22Rv1 (cell line): ENCODE data around the gene GRIA4.

ENCODE experiments used
- H3K27ac ChIP-seq: fragments of 450-650 bp; 2 replicates; pipeline ENCODE4 v1.5.1; 2017
- ZFX ChIP-seq: fragments of 450-650 bp; IDR thresholded peaks from 2 replicates; pipeline ENCODE4 v1.6.1; 2017; ENCODE audit warnings: antibody characterized with exemption, borderline replicate concordance
- TF ChIP-seq, protein P1 (sequence below): fragments of 450-650 bp; IDR thresholded peaks from 2 replicates; pipeline ENCODE4 v1.5.1; 2017; ENCODE audit warnings: mild to moderate bottlenecking

The GRIA4 gene

DNA sequence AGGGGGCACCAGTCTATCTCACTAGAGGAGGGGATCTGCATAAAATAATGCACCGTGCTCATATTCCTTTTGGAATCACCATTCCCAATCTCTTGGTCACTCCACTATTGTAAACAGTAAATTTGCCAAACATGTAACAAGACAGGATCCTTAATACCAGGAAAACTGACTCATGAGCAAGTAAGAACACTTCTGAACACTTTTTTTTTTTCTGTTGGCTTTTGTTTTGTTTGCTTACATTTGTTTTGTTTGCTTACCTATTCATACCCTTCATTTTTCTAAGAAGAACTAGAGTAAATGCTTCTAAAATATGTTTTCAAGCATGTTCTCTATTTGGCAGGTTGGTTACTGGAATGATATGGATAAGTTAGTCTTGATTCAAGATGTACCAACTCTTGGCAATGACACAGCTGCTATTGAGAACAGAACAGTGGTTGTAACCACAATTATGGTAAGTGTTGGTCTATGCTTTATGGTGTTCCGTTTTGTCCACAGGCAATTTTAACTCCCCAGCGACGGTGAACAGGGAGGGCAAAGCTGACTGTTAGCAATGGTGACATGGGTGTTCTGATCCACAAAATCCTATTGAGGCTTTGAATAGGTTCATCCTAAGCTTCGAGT is 300.3 kb downstream of the GRIA4 start:
- H3K27ac ChIP-seq = peak overlapping the region; percentile 26
- TF ChIP-seq, protein P1, sequence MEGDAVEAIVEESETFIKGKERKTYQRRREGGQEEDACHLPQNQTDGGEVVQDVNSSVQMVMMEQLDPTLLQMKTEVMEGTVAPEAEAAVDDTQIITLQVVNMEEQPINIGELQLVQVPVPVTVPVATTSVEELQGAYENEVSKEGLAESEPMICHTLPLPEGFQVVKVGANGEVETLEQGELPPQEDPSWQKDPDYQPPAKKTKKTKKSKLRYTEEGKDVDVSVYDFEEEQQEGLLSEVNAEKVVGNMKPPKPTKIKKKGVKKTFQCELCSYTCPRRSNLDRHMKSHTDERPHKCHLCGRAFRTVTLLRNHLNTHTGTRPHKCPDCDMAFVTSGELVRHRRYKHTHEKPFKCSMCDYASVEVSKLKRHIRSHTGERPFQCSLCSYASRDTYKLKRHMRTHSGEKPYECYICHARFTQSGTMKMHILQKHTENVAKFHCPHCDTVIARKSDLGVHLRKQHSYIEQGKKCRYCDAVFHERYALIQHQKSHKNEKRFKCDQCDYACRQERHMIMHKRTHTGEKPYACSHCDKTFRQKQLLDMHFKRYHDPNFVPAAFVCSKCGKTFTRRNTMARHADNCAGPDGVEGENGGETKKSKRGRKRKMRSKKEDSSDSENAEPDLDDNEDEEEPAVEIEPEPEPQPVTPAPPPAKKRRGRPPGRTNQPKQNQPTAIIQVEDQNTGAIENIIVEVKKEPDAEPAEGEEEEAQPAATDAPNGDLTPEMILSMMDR = no peak
- TF ChIP-seq ZFX = no peak

- TF ChIP-seq, protein P1 = no peak
- no peak for TF ChIP-seq ZFX
- no peak overlapping the region for H3K27ac ChIP-seq
Observed at GRCh38 chr11:105911454-105911853, 301.6 kb downstream of the GRIA4 start.

DNA sequence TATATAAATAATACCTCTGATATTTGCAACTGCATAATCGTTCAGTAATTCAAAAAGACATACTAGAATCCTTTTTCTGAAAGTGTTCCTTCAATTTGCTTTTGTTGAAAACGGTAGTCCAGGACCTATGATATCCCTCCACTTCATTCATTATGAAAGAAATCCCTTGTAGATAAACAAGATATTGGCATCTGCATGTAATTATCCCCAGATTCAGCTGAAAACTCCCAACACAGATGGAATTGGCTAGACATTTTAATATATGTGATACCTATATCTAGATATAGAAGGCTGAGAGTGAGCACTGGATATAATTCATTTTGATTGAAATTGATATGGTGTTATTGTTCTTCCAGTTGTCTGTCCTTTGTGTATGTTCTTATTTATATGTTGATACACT is 302.8 kb downstream of the GRIA4 start:
- TF ChIP-seq, protein P1 = no peak
- TF ChIP-seq ZFX = no peak

DNA sequence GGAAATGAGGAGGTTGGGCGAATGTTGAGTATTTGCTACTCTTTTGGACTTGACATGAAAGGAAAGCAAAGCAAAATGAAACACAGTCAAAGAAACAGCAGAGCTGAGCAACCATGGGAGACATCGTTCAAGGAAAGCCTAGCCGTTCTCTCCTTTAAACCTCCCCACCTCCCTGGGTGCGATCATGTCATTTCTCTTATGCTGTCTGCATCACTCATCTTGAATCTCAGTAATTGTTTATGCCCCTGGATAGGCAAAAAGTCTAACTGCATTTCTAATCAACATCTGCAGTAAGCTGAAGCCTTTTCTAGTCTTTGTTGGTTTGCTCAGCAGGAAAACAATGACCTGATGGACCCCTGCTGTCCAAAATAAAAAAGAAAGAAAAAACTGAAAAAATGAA is 305.1 kb downstream of the GRIA4 start:
- no peak overlapping the region for H3K27ac ChIP-seq
- TF ChIP-seq, protein P1 = no peak
- TF ChIP-seq ZFX = no peak

More for the DNA sequence above, 302.8 kb downstream of the GRIA4 start:
- H3K27ac ChIP-seq = no peak overlapping the region

DNA sequence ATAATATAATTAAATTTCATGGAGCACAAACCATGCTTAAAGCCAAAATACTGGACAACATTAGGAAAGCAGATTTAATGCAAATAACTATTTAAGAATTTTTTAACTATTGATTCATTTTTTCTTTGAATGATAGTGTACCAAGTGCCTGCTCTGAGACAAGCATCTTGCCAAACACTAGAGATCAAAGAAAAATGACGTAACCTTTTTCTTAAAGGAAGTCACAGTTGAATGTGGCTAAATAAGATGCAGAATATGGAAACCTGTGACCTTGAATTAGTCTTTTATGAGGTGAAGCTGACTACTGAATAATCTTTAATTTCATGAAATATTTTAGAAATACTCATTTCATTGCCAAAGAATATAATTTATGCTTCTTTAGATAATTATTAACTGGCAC is 308.2 kb downstream of the GRIA4 start:
- TF ChIP-seq ZFX = no peak
- TF ChIP-seq, protein P1 = no peak
- no peak overlapping the region for H3K27ac ChIP-seq

- TF ChIP-seq, protein P1 = no peak
- TF ChIP-seq ZFX = no peak
- no peak overlapping the region for H3K27ac ChIP-seq
Observed at GRCh38 chr11:105918600-105918999, 308.7 kb downstream of the GRIA4 start.

GRCh38 chr11:105923252-105923651 is 313.4 kb downstream of the GRIA4 start:
- TF ChIP-seq, protein P1 = no peak
- TF ChIP-seq ZFX = no peak
- H3K27ac ChIP-seq = no peak overlapping the region
